Ectodermal cell (in vitro differentiated cells): Measurements from ENCODE around the gene UVSSA.

Source experiments
- H3K27ac ChIP-seq: 2 replicates; pipeline ENCODE4 v1.7.0; 2013; ENCODE audit warnings: mild to moderate bottlenecking, low read depth, low read length; ENCODE audit not compliant: insufficient read depth, poor library complexity, severe bottlenecking
- H3K27me3 ChIP-seq: 2 replicates; pipeline ENCODE4 v1.7.0; 2013; ENCODE audit warnings: mild to moderate bottlenecking, low read length; ENCODE audit not compliant: insufficient read depth, control insufficient read depth, poor library complexity, severe bottlenecking
- H3K36me3 ChIP-seq: one replicate; pipeline ENCODE4 v1.7.0; 2013; ENCODE audit warnings: low read length; ENCODE audit not compliant: control insufficient read depth, insufficient read depth
- H3K4me1 ChIP-seq: one replicate; pipeline ENCODE4 v1.7.0; 2013; ENCODE audit warnings: low read length; ENCODE audit not compliant: control insufficient read depth, insufficient read depth
- H3K4me3 ChIP-seq: 2 replicates; pipeline ENCODE4 v1.7.0; 2013; ENCODE audit warnings: low read depth, low read length, control low read depth; ENCODE audit not compliant: insufficient read depth
- H3K9me3 ChIP-seq: 2 replicates; pipeline ENCODE4 v1.7.0; 2013; ENCODE audit warnings: mild to moderate bottlenecking, low read length, moderate library complexity; ENCODE audit not compliant: control insufficient read depth
- WGBS, 2 experiments: methylation state at CpG; one replicate each; pipeline ENCODE4 v1.1.7; 2013; ENCODE audit warnings: missing lambda C conversion rate in 2 of 2; 5-methylcytosine and 5-hydroxymethylcytosine counted together

The UVSSA gene

GRCh38 chr4:1378559-1379231 lies 31.7 kb downstream of the UVSSA start:
- WGBS, 2 experiments: 93 to 94% methylated on average over 30 of the region's 30 CpGs
- H3K4me3 ChIP-seq: no peak overlapping the region
- H3K36me3 ChIP-seq: no peaks in the 10 kb centered on the region
- H3K27me3 ChIP-seq: no peaks in the 10 kb centered on the region
- H3K27ac ChIP-seq: no peak overlapping the region
- peaks cover 11% of the 10 kb centered on the region for H3K4me1 ChIP-seq
- H3K9me3 ChIP-seq: no peaks in the 10 kb centered on the region

DNA sequence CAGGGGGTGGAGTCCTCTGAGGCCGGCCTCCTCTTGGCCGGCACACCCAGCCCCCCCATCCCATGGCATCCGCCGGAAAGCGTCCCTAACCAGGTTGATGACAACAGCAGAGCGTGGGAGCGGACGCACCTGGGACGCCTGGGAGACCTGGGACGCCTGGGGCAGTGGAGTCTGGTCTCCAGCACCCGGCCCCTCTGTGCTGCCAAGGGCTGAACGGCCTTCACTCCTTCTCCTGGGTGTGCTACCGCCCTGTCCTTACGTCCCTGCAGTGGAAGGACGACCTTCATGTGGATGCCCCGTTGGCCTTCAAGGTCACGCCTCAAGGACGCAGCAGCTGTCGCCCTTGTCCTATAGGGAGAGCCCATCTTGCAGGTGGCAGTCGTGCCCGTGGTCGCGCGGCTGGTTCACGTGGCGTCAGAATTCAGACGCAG lies 32.4 kb downstream of the UVSSA start:
- Histone ChIP-seq H3K4me3 (no peak overlapping the region), H3K27ac (no peak overlapping the region), H3K36me3 (no peaks in the 10 kb centered on the region), H3K27me3 (no peaks in the 10 kb centered on the region), H3K9me3 (no peaks in the 10 kb centered on the region), H3K4me1 (peaks cover 11% of the 10 kb centered on the region)
- WGBS, 2 experiments: 87 to 88% methylated on average over 27 of the region's 27 CpGs

DNA sequence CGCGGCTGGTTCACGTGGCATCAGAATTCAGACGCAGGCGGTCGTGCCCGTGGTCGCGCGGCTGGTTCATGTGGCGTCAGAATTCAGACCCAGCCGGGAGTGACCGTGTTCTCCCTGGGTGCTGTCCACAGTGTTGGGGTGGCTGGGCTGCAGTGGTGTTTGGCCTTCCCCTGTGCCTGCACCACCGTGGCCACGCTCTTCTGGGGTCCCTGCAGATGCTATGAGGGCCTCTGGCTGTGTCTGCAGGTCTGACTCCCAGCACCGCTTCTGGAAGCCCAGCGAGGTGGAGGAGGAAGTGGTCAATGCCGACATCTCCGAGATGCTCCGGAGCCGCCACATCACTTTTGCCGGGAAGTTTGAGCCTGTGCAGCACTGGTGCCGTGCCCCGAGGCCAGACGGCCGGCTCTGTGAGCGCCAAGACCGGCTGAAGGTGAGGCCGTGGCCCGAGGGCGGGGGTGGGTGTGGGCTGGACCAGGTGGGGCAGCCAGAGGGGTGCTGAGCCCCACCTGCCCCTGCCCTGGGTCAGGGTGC lies 32.9 kb downstream of the UVSSA start:
- no peaks in the 10 kb centered on the region for H3K9me3 ChIP-seq
- H3K4me3 ChIP-seq: no peak overlapping the region
- 88 to 91% methylated on average over 25 to 27 of the region's 31 CpGs for WGBS, 2 experiments
- H3K36me3 ChIP-seq: no peaks in the 10 kb centered on the region
- H3K4me1 ChIP-seq: peaks cover 11% of the 10 kb centered on the region
- no peaks in the 10 kb centered on the region for H3K27me3 ChIP-seq
- no peak overlapping the region for H3K27ac ChIP-seq

DNA sequence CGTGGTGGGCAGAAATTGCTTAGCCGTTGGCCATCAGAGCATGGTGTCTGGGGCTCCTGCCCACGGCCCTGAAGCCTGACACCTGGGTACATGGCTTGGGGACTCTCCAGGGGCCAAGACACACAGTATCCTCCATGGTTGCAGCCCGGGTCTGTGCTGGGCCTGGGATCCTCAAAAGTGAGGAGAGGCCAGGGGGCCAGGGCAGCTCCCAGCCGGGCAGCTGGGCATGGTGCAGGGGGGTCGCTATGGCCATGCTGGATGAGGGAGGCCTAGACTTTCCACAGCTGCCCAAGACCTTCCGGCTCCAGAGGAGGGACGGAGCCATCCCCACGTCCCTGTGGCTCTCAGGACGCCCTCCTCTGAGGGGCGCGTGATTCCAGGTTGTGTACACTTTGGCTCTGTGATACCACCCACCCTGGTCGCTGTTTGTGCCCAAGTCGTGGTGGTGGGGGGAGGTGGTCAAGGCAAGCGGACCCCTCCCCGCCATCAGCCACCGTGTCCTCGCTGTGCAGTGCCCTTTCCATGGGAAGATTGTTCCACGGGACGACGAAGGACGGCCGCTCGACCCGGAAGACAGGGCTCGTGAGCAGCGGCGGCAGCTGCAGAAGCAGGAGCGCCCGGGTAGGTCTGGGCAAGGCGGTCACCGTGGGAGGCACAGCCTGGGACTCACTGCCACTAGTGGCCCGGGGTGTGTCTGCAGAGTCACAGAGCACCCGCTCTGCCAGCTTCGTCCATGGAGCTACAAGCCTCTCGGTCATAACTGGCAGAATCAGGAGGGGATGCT lies 33.6 kb downstream of the UVSSA start:
- Histone ChIP-seq H3K36me3 (no peaks in the 10 kb centered on the region), H3K27me3 (no peaks in the 10 kb centered on the region), H3K9me3 (no peaks in the 10 kb centered on the region), H3K4me3 (no peak overlapping the region), H3K27ac (no peak overlapping the region), H3K4me1 (peaks cover 11% of the 10 kb centered on the region)
- 89 to 90% methylated on average over 36 of the region's 36 CpGs for WGBS, 2 experiments

GRCh38 chr4:1381181-1381621 lies 34.2 kb downstream of the UVSSA start:
- Histone ChIP-seq H3K27me3 (no peaks in the 10 kb centered on the region), H3K27ac (no peak overlapping the region), H3K4me1 (peaks cover 11% of the 10 kb centered on the region), H3K4me3 (no peak overlapping the region), H3K9me3 (no peaks in the 10 kb centered on the region), H3K36me3 (no peaks in the 10 kb centered on the region)
- WGBS, 2 experiments: 94 to 95% methylated on average over 12 of the region's 12 CpGs

GRCh38 chr4:1381944-1382541 lies 35.0 kb downstream of the UVSSA start:
- no peak overlapping the region for H3K27ac ChIP-seq
- no peaks in the 10 kb centered on the region for H3K27me3 ChIP-seq
- 93 to 94% methylated on average over 24 of the region's 24 CpGs for WGBS, 2 experiments
- H3K4me3 ChIP-seq: no peak overlapping the region
- H3K9me3 ChIP-seq: no peaks in the 10 kb centered on the region
- H3K36me3 ChIP-seq: no peaks in the 10 kb centered on the region
- H3K4me1 ChIP-seq: peaks cover 11% of the 10 kb centered on the region

GRCh38 chr4:1382776-1383727 lies 36.0 kb downstream of the UVSSA start:
- peaks cover 11% of the 10 kb centered on the region for H3K4me1 ChIP-seq
- WGBS, 2 experiments: 88 to 89% methylated on average over 27 of the region's 27 CpGs

DNA sequence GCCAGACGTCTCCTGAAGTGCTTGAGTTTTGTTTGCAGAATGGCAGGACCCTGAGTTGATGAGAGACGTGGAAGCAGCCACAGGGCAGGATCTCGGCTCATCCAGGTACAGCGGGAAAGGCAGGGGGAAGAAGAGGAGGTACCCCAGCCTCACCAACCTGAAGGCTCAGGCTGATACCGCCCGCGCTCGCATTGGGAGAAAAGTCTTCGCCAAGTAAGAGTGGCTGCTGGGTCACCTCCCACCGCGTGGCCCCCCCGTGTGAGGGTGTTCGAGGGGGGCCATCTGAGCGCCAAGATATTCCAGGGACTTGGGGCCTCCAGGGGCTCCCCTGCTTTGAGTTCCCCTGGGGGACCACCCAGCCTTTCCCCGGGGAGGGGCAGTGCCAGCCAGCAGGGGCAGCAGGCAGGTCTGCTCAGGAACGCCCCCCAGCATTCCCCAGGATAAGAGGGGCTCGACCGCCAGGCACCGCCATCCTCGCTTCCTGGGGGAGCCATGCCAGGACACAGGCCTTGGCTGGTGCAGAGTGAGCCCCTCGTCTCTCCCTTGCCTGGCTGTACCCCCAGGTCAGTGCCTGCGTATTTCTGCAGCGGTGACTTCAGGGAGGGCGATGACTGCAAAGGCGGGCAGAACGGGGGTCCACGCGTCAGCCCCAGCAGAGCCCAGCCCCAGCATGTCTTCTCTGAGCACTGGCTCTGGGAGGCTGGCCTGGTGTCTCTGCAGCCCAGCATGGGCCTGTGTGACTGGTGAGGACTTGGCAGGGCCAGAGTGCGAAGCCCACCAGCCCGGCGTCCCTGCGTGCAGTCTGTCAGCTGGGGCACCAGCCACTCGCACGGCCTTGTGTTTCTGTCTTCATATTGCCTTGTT lies 37.0 kb downstream of the UVSSA start:
- no peak overlapping the region for H3K4me3 ChIP-seq
- no peak overlapping the region for H3K27ac ChIP-seq
- H3K36me3 ChIP-seq: no peaks in the 10 kb centered on the region
- no peaks in the 10 kb centered on the region for H3K9me3 ChIP-seq
- peaks cover 11% of the 10 kb centered on the region for H3K4me1 ChIP-seq
- H3K27me3 ChIP-seq: no peaks in the 10 kb centered on the region
- WGBS, 2 experiments: 96% methylated on average over 34 of the region's 34 CpGs

More at GRCh38 chr4:1382776-1383727, 36.0 kb downstream of the UVSSA start:
- H3K9me3 ChIP-seq: no peaks in the 10 kb centered on the region
- H3K4me3 ChIP-seq: no peak overlapping the region
- no peaks in the 10 kb centered on the region for H3K27me3 ChIP-seq
- H3K27ac ChIP-seq: no peak overlapping the region
- no peaks in the 10 kb centered on the region for H3K36me3 ChIP-seq
